Spinal cord (tissue), 10 donors: ENCODE data around the gene IGSF9B. TPM values are rescaled to one million over a fixed set of nuclear protein-coding genes. Genes with fewer than 3 reads are reported as not detected.

Source experiments
- DNase-seq, 6 donors: peaks; one replicate each; pipeline versions ENCODE4 v3.0.0 to v3.0.0-alpha.2; 2013 to 2015; ENCODE audit warnings: low spot score in 6 of 6, low read depth in 4 of 6
- H3K27ac ChIP-seq: one replicate; pipeline ENCODE4 v1.5.1; 2013; ENCODE audit warnings: low read depth, low read length, control low read depth
- H3K27me3 ChIP-seq: one replicate; pipeline ENCODE4 v1.6.1; 2013; ENCODE audit warnings: low read length; ENCODE audit not compliant: control insufficient read depth, insufficient read depth
- H3K36me3 ChIP-seq: one replicate; pipeline ENCODE4 v1.6.1; 2013; ENCODE audit warnings: low read length; ENCODE audit not compliant: control insufficient read depth, insufficient read depth
- H3K4me1 ChIP-seq: one replicate; pipeline ENCODE4 v1.6.1; 2013; ENCODE audit warnings: low read length; ENCODE audit not compliant: control insufficient read depth, insufficient read depth
- H3K4me3 ChIP-seq: one replicate; pipeline ENCODE4 v1.5.1; 2013; ENCODE audit warnings: low read depth, low read length, control low read depth
- H3K9me3 ChIP-seq: one replicate; pipeline ENCODE4 v1.6.1; 2013; ENCODE audit warnings: low read length; ENCODE audit not compliant: control insufficient read depth, insufficient read depth
- WGBS: methylation state at CpG from one replicate; pipeline ENCODE4 v1.1.5; 2013; ENCODE audit warnings: missing lambda C conversion rate; ENCODE audit not compliant: insufficient coverage; 5-methylcytosine and 5-hydroxymethylcytosine counted together
- polyA plus RNA-seq, 2 donors: library from polyadenylated mRNA; unstranded; fragments of 120-200 nt; gene quantifications; one replicate each; pipeline ENCODE4 v1.2.1, GENCODE V29; 2013; ENCODE audit not compliant: insufficient read length in 2 of 2
- total RNA-seq, 2 donors: library from RNA; depleted of rRNA in 1 of 2; stranded (reverse); fragments of 120-200 nt in 1 of 2; fragments of >200 nt in 1 of 2; gene quantifications; one replicate each; pipeline versions ENCODE4 v1.2.3 to v1.2.4, GENCODE V29; 2013 to 2014
- donor health status: healthy.

The IGSF9B gene
- total and polyA plus RNA-seq, 4 donors: 22.5 to 64.9 (median 40.7) TPM

DNA sequence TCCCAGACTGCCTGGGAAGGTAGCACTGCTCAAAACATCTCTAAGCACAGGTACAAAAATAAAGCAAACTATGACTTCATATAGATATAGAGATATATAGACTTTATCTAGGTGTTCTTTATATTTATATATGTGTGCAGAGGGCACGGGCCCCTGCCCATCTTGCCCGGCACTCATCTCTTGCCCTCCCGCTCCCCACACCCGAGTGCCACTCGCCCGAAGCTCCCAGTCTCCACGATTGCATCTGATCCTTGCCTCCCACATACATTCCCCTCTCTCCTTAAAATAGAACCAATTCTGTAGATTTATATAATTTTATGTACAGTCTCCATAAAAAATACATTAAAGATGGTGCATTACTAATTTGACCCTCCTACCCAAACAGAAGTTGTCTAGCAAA lies 55.5 kb downstream of the IGSF9B start:
- H3K4me1 ChIP-seq: no peaks in the 10 kb centered on the region
- H3K36me3 ChIP-seq: peaks cover 67% of the 10 kb centered on the region
- H3K9me3 ChIP-seq: no peaks in the 10 kb centered on the region
- no peaks in the 10 kb centered on the region for H3K27me3 ChIP-seq
- DNase-seq: no peak
- H3K27ac ChIP-seq: no peak overlapping the region
- no peak overlapping the region for H3K4me3 ChIP-seq
- no CpG with 5 or more reads among the region's 7 CpGs for WGBS

DNA sequence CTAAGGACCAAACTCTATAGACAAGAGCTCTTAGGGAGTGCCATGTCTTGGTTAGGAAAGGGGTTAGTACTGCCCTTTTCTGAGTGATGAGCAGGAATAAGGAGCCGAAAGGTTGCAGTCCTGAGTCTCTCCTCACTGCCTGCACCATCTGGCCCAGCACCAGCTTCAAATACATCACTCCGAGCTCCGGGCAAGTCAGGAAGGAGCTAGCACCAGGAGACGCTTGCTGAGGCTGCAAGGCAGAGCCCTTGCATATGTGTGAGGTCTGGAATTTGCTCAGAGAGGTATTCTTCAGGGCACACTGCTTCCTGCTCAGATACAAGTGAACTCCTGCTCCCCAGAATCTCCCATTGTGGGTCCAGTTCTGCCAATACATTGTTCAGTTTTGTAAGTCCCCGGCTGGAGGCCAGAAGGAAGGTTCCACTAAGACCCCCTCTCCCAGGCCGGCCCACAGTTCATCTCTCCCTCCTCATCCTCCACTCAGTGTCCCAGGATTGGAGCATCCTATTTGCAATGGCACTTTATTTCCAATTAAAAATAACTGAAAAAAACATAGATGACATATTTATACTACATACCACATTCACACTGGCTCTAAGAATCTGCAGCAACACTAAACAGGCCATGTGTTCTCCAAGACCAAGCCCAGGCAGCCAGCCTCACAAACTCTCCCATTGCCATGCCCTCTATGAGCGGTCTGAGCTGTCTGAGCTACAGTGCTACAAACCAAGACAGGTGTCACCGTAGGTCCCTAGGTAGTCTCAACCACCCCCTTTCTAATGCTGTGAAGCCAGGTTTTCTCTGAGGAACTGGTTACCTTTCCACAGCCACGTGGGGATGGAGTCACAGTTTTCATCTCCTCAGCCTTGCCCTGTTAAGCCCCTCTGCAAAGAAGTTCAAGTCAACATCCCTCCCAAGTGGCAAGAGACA lies 56.3 kb downstream of the IGSF9B start:
- WGBS: 93% methylated on average over 6 of the region's 9 CpGs
- peaks cover 5% of the 10 kb centered on the region for H3K4me1 ChIP-seq
- H3K27ac ChIP-seq: no peak overlapping the region
- no peak overlapping the region for H3K4me3 ChIP-seq
- no peaks in the 10 kb centered on the region for H3K27me3 ChIP-seq
- DNase-seq: no peak
- H3K9me3 ChIP-seq: no peaks in the 10 kb centered on the region
- peaks cover 58% of the 10 kb centered on the region for H3K36me3 ChIP-seq

DNA sequence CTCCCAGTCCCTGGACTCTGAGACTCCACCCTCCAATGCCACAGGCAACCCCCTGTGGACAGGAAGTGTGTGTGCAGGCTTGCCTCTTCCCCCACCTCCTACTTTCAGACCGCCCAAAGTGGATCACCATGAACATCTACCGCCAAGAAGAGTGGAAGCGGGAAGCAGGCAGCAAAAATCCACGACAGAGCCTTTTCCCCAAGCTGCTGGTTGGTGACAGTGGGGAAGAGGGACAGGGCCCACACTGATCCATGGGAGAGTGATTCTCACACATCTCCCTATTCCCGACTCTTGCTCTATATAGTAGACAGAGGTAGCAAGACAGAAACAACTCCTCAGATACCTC lies 58.0 kb downstream of the IGSF9B start:
- Histone ChIP-seq H3K27ac (no peak overlapping the region), H3K27me3 (no peaks in the 10 kb centered on the region), H3K4me1 (peaks cover 11% of the 10 kb centered on the region), H3K36me3 (peaks cover 49% of the 10 kb centered on the region), H3K9me3 (no peaks in the 10 kb centered on the region), H3K4me3 (no peak overlapping the region)
- no CpG with 5 or more reads among the region's 5 CpGs for WGBS
- DNase-seq: no peak

DNA sequence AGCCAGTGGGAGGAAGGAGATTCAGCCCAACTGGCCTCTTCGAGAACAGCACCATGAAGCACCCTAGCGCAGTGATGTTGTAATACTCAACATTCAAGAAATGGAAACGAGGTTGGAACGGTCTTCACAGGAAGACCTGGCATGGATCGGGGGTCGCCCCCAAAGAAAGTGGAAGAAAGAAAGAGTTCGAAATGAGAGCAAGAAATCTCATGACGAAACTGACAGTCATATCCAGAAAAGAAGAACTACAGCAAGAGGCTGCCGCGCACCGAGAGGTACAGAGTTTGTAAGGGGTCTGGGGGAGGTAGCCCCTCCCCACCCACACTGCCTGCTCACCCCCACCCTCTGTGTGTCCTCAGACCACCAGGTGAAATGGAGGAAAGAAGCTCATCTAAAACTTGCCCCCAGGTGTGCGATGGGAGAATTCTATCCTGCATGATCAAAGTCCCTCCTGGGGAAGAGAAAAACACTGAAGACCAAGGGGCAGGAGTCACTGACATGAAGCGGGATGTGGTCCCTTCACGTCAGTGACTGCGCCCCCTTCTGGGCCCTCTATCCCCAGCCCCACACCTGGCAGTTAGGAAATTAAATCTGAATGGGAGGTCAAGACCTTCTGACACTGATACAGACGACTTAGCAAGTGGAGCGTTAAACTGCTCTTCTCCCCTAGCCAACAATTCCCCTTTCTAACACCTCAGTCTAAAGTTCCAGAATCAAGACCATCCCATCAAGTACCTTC lies 58.6 kb downstream of the IGSF9B start:
- Histone ChIP-seq H3K4me1 (peaks cover 11% of the 10 kb centered on the region), H3K4me3 (no peak overlapping the region), H3K9me3 (no peaks in the 10 kb centered on the region), H3K36me3 (peaks cover 49% of the 10 kb centered on the region), H3K27ac (no peak overlapping the region), H3K27me3 (no peaks in the 10 kb centered on the region)
- DNase-seq: no peak
- WGBS: 87% methylated on average over 9 of the region's 17 CpGs

DNA sequence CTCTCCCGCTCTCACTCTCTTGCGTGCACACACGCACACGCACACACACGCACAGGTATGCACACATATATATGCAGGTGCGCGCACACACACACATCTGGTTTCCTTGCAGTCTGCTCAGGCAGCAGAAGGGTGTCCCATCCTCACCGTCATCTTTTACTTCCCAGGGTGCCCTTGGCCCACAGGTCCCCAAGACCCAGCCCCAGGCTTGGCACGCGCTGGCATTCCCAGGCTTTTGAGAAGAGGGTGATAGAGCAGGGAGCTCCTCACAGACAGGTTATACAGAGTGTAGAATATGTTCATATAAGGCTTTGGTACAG lies 59.5 kb downstream of the IGSF9B start:
- 97% methylated on average over 8 of the region's 10 CpGs for WGBS

DNA sequence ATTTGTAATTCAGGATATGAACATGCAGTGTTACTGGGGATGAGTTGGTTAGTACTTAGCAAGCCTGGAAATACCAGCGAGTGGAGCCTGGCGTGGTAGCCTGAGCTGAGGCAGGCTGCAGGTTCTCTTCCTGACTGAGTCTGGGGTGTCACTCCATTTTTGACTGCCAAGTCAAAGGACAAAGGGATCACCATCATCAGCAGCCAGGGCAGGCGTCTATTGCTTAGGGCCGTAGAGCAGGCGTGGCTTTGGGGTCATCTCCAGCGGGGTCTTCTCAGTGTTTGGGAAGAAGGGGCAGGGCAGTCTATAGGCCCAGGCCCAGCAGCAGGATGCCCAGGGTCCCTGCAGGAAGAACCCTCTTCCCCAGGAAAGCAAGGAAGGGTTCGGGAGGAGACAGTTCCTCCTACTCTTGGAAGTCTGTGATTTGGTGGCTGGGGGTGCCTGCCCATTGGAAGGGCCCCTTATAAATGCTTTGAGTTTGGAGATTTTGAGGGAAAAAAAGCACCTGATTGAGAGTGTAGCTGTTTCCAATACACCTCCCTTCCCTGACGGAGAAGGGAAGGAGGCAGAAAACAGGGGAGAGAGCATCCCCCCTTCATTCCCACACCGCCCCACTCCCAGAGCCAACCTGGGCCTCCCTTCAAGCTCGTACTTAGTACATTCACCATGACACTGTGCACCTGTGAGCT lies 60.0 kb downstream of the IGSF9B start:
- DNase-seq: no peak
- Histone ChIP-seq H3K27me3 (no peaks in the 10 kb centered on the region), H3K4me1 (peaks cover 11% of the 10 kb centered on the region), H3K36me3 (peaks cover 36% of the 10 kb centered on the region), H3K4me3 (no peak overlapping the region), H3K9me3 (no peaks in the 10 kb centered on the region), H3K27ac (no peak overlapping the region)
- 90% methylated on average over 9 of the region's 10 CpGs for WGBS

More for the DNA sequence above, 59.5 kb downstream of the IGSF9B start:
- no peaks in the 10 kb centered on the region for H3K9me3 ChIP-seq
- H3K4me1 ChIP-seq: peaks cover 11% of the 10 kb centered on the region
- H3K27me3 ChIP-seq: no peaks in the 10 kb centered on the region
- no peak overlapping the region for H3K4me3 ChIP-seq
- peaks cover 41% of the 10 kb centered on the region for H3K36me3 ChIP-seq
- H3K27ac ChIP-seq: no peak overlapping the region
- no peak for DNase-seq

DNA sequence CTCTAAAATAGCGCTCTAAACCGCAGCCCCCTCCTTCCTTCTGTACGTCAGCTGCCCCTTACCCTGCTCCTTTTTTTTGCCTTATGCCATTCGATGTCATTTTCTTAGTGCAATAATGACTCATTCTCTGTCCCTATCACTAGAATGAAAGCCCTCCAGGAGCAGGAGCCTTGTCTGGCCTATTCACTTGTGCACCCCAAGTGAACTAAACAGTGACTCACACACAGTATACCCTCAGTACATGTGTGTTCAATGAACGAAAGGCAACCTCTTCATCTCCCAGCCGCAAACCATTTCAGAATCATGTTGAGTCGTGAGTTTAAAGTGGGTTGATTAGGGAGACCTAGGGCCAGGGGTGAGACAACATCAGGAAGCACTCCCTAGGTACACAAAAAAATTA lies 60.7 kb downstream of the IGSF9B start:
- Histone ChIP-seq H3K4me1 (peaks cover 11% of the 10 kb centered on the region), H3K27me3 (no peaks in the 10 kb centered on the region), H3K9me3 (no peaks in the 10 kb centered on the region), H3K27ac (no peak overlapping the region), H3K4me3 (no peak overlapping the region), H3K36me3 (peaks cover 33% of the 10 kb centered on the region)
- 54% methylated on average over 4 of the region's 7 CpGs for WGBS
- no peak for DNase-seq

DNA sequence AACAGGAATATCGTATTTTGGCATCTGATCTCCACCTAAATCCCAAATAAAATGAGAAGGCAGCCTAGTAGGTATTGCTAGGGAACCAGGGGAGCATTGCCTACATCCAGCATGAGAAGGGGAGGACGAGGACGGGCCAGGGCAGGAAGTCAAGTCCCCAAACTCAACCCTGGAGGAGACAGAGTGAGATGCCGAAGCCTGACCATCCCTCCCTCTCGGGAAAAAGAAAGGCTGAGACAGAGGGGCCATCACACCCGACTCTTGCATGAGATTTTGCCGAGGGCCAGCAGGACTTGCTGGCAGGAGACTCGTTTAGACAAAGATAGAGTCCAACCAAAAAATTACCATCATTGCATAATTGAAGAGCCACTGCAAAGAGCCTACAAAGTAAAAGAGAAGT lies 61.2 kb downstream of the IGSF9B start:
- Histone ChIP-seq H3K27ac (no peak overlapping the region), H3K9me3 (no peaks in the 10 kb centered on the region), H3K4me1 (peaks cover 11% of the 10 kb centered on the region), H3K36me3 (peaks cover 30% of the 10 kb centered on the region), H3K4me3 (no peak overlapping the region), H3K27me3 (no peaks in the 10 kb centered on the region)
- 17% methylated on average over 3 of the region's 8 CpGs for WGBS
- DNase-seq: no peak

DNA sequence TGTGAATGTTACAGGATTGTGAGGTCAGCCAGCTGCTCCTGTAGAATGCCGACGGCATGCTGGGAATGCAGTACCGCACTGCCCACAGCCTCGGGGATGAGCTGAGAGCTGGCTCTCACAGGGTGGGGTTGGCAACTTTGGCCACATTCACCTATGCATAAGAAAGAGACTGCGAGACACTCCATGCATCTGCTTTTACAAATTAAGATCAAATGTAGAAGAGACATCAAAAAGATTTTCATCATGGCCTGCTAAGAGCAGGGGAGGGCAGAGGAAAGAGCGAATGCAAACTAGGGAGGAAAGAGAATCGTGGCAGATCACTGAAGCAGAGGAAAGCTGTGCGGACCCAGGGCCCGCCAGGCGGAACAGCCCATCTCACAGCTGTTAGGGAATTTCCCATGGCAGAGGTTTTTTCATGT lies 61.7 kb downstream of the IGSF9B start:
- H3K27ac ChIP-seq: no peak overlapping the region
- H3K4me3 ChIP-seq: no peak overlapping the region
- WGBS: 45% methylated on average over 8 of the region's 10 CpGs
- peaks cover 11% of the 10 kb centered on the region for H3K4me1 ChIP-seq
- peaks cover 26% of the 10 kb centered on the region for H3K36me3 ChIP-seq
- peak in 1 of 6 donors; percentile 67 for DNase-seq
- H3K9me3 ChIP-seq: no peaks in the 10 kb centered on the region
- no peaks in the 10 kb centered on the region for H3K27me3 ChIP-seq
